SU-DHL-6 (cell line): ENCODE measurements around the gene EXOSC10.

Source experiments
- H2AFZ ChIP-seq: fragments of 200-600 bp; sonication (generic); 2 replicates; pipeline ENCODE4 v1.6.1; 2014; ENCODE audit warnings: low read depth, mild to moderate bottlenecking, moderate library complexity, mixed read lengths, antibody characterized with exemption, low read length; ENCODE audit not compliant: severe bottlenecking
- H3F3A ChIP-seq: fragments of 200-600 bp; shearing (Covaris generic); 2 replicates; pipeline ENCODE4 v1.6.0; 2016; ENCODE audit warnings: antibody characterized with exemption, mild to moderate bottlenecking; ENCODE audit not compliant: insufficient read depth
- H3K27ac ChIP-seq: fragments of 200-600 bp; sonication (generic); 2 replicates; pipeline ENCODE4 v1.5.1; 2016; ENCODE audit warnings: low read depth, mild to moderate bottlenecking, low read length, moderate library complexity, mixed read lengths
- H3K27me3 ChIP-seq: fragments of 200-600 bp; sonication (generic), shearing (Covaris generic); 2 replicates; pipeline ENCODE4 v1.6.0; 2014; ENCODE audit warnings: mild to moderate bottlenecking, low read length
- H3K36me3 ChIP-seq: fragments of 200-600 bp; sonication (generic); 2 replicates; pipeline ENCODE4 v1.6.1; 2014; ENCODE audit warnings: mild to moderate bottlenecking, low read length, mixed read lengths
- H3K4me2 ChIP-seq: fragments of 300-600, 200-600 bp; shearing (Covaris generic), sonication (generic); 2 replicates; pipeline ENCODE4 v1.6.0; 2014; ENCODE audit warnings: low read length, low read depth, mild to moderate bottlenecking; ENCODE audit not compliant: poor library complexity, severe bottlenecking
- H3K4me3 ChIP-seq: fragments of 200-600 bp; sonication (generic); 2 replicates; pipeline ENCODE4 v1.5.1; 2014; ENCODE audit warnings: antibody characterized with exemption, low read length, mild to moderate bottlenecking, mixed read lengths; ENCODE audit not compliant: insufficient read depth, poor library complexity, severe bottlenecking
- H3K79me2 ChIP-seq: fragments of 200-600 bp; sonication (generic); 2 replicates; pipeline ENCODE4 v1.6.1; 2014; ENCODE audit warnings: mild to moderate bottlenecking, low read length, moderate library complexity; ENCODE audit not compliant: insufficient read depth
- H3K9ac ChIP-seq: fragments of 200-600 bp; sonication (generic); 2 replicates; pipeline ENCODE4 v1.7.0; 2014; ENCODE audit warnings: mild to moderate bottlenecking, low read length
- H3K9me2 ChIP-seq: fragments of 200-600 bp; sonication (generic); replicated peaks from 2 replicates; pipeline ENCODE4 v1.6.1; 2014; ENCODE audit warnings: low read length; ENCODE audit not compliant: insufficient read depth
- H3K9me3 ChIP-seq: fragments of 200-600 bp; sonication (generic); 2 replicates; pipeline ENCODE4 v1.6.1; 2014; ENCODE audit warnings: low read length, mixed read lengths; ENCODE audit not compliant: insufficient read depth
- H4K20me1 ChIP-seq: fragments of 200-600 bp; sonication (generic); 2 replicates; pipeline ENCODE4 v1.6.1; 2014; ENCODE audit warnings: low read depth, mild to moderate bottlenecking, antibody characterized with exemption, low read length, moderate library complexity, mixed read lengths
- EZH2phosphoT487 ChIP-seq: fragments of 200-600 bp; sonication (generic), shearing (Covaris generic); conservative IDR thresholded peaks from 2 replicates; pipeline ENCODE4 v1.6.1; 2018; ENCODE audit warnings: mild to moderate bottlenecking, antibody characterized with exemption, low read length, moderate library complexity, mixed read lengths
- TF ChIP-seq, protein P1 (sequence below): fragments of 200-600 bp; sonication (generic); IDR thresholded peaks from one replicate; pipeline ENCODE4 v1.5.1; 2017; ENCODE audit warnings: antibody characterized with exemption, mild to moderate bottlenecking, low read length, moderate library complexity; ENCODE audit not compliant: insufficient read depth, poor library complexity, severe bottlenecking

Gene EXOSC10

DNA sequence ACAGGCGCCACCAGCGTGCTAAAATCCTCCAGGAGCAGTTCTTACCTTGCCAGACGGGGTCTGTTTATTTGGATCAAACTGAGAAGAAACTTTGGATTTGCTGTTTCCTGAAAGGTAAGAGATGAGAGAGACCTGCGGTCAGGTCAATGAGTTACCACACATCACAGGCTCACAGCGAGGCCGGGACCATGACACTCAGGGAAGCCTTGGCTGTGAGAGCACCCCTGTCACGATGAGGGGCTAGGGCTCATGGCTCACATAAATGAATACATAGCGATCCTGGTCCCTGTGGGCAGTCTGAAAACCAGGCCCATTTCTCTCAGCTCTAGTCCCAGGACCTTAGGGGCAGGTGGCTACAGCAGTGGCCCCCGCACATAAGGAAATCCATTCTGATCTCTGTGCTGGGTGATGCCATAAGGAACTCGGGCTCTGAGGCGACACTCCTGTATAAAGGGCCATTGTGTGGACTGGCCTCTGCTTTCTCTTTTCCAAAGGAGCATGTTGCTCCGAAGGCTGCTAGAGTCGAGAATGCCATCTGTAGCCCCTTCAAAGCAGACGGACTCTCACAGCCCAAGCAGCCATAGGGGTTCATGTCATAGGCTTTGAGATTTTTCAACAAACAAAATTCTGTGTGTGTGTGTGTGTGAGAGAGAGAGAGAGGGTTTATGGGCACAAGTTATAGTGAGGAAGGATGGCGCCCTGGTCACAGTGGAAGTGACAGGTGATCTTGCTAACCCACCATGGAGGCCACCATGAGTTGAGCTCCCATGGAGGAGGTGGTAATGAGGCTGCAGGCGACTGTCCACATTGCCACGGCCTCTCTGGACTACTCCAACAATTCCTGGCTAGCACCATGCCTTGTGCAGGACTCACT, 30.8 kb downstream of the EXOSC10 start:
- Histone ChIP-seq H3K27ac (no peak overlapping the region), H3F3A (no peaks in the 10 kb centered on the region), H2AFZ (no peak overlapping the region), H3K4me3 (no peak overlapping the region), H3K79me2 (no peaks in the 10 kb centered on the region), H3K9ac (no peak overlapping the region), H3K9me3 (no peaks in the 10 kb centered on the region), H3K4me2 (no peak overlapping the region), H3K36me3 (peaks cover 11% of the 10 kb centered on the region; the same call in 1 of the 2 replicates), H4K20me1 (no peaks in the 10 kb centered on the region), H3K27me3 (no peaks in the 10 kb centered on the region), H3K9me2 (no peaks in the 10 kb centered on the region)
- TF ChIP-seq EZH2phosphoT487: no peak
- TF ChIP-seq, protein P1, sequence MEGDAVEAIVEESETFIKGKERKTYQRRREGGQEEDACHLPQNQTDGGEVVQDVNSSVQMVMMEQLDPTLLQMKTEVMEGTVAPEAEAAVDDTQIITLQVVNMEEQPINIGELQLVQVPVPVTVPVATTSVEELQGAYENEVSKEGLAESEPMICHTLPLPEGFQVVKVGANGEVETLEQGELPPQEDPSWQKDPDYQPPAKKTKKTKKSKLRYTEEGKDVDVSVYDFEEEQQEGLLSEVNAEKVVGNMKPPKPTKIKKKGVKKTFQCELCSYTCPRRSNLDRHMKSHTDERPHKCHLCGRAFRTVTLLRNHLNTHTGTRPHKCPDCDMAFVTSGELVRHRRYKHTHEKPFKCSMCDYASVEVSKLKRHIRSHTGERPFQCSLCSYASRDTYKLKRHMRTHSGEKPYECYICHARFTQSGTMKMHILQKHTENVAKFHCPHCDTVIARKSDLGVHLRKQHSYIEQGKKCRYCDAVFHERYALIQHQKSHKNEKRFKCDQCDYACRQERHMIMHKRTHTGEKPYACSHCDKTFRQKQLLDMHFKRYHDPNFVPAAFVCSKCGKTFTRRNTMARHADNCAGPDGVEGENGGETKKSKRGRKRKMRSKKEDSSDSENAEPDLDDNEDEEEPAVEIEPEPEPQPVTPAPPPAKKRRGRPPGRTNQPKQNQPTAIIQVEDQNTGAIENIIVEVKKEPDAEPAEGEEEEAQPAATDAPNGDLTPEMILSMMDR: no peak

- Histone ChIP-seq H3F3A (0 out of 2 replicates have a peak, but pooled peaks cover 4% of the 10 kb centered on the region), H3K27me3 (no peaks in the 10 kb centered on the region), H3K27ac (no peak overlapping the region), H4K20me1 (no peaks in the 10 kb centered on the region), H3K4me2 (no peak overlapping the region), H3K79me2 (no peaks in the 10 kb centered on the region), H3K36me3 (peaks cover 8% of the 10 kb centered on the region; the same call in 1 of the 2 replicates), H3K9ac (no peak overlapping the region), H2AFZ (no peak overlapping the region), H3K9me2 (no peaks in the 10 kb centered on the region), H3K9me3 (no peaks in the 10 kb centered on the region), H3K4me3 (no peak overlapping the region)
- no peak for TF ChIP-seq EZH2phosphoT487
- TF ChIP-seq, protein P1: no peak
These were observed 31.7 kb downstream of the EXOSC10 start for GRCh38 chr1:11067716-11068599.

GRCh38 chr1:11065796-11066195, 33.9 kb downstream of the EXOSC10 start:
- H3K27me3 ChIP-seq: no peaks in the 10 kb centered on the region

More at GRCh38 chr1:11065796-11066195, 33.9 kb downstream of the EXOSC10 start:
- H2AFZ ChIP-seq: no peak overlapping the region
- H3K4me2 ChIP-seq: no peak overlapping the region
- H4K20me1 ChIP-seq: no peaks in the 10 kb centered on the region
- H3K36me3 ChIP-seq: peaks cover 8% of the 10 kb centered on the region; the same call in 1 of the 2 replicates
- peaks cover 2% of the 10 kb centered on the region; the same call in 1 of the 2 replicates for H3K79me2 ChIP-seq
- no peaks in the 10 kb centered on the region for H3K9me3 ChIP-seq
- no peak overlapping the region for H3K9ac ChIP-seq
- peaks cover 9% of the 10 kb centered on the region for H3F3A ChIP-seq
- H3K27ac ChIP-seq: no peak overlapping the region
- H3K4me3 ChIP-seq: no peak overlapping the region
- no peaks in the 10 kb centered on the region for H3K9me2 ChIP-seq
- TF ChIP-seq, protein P1: no peak
- no peak for TF ChIP-seq EZH2phosphoT487
